Measurements from ENCODE around the gene AFF3.
A peak's percentile ranks its signal among the peaks of the same experiment; 100 is the strongest.

The AFF3 gene

DNA sequence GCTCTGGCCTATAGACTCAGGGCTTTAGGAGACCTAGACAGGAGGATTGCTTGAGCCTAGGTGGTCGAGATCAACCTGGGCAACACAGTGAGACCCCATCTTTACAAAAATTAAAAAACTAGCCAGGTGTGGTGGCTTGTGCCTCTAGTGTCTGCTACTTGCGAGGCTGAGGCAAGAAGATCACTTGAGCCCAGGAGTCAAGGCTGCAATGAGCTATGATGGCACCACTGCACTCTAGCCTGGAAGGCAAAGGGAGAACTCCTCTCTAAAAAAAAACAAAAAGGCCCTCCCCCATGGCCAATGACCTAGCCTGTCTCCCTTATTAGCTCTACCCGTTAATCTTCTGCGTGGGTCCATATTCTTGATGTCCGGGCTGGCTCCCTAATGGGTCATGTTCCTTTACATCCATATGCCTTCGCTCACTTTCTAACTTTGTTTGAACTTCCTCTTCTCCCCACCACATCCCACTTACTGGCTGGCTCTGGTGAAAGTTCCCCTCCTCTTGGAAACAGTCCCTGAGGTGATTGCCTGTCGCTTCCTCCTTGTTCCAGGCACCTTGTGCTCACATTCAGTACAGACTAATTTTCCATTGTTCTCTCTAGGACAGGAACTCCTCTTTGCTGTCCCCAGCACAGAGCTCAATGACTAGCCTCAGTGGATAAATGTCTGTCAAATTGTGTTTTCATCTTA lies 103.0 kb downstream of the AFF3 start:
- DNase-seq: no peak

DNA sequence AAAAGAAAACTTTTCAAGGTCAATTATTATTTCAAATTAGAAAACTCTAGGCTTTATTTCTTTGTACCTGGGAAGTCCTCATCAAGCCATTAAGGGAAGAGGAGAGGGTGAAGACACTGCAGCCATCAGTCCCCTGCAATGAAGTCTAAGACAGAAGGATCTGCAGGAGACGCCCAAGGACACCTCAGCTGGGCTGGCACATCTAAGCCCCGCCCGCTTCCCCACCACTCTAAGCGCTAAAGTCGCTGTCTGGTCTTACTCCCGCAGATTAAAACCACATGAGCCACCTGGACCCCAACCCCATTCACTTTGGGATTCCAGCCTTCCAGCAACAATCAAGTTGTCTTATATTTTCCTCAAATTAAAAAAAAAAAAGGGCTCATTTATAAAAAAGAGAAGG lies 104.4 kb downstream of the AFF3 start:
- DNase-seq: no peak

DNA sequence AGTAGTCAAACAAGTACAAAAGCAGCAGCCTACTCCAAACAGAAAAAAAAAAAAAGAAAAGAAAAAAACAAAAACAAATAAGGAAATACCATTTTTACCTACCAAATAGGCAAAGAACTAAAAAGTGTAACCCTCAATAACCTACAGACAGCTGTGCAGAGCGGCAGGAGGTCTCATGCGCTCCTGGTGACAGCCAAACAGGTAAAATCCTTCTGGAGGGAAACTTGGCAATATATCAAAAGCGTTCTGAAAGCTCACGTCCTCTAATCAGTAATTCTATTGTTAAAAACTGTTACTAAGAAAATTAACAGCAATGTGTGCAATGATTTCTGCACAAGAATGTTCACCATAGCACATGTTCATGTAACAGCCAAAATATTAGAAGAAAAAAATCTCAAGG lies 105.6 kb downstream of the AFF3 start:
- peak; percentile 60 for DNase-seq

DNA sequence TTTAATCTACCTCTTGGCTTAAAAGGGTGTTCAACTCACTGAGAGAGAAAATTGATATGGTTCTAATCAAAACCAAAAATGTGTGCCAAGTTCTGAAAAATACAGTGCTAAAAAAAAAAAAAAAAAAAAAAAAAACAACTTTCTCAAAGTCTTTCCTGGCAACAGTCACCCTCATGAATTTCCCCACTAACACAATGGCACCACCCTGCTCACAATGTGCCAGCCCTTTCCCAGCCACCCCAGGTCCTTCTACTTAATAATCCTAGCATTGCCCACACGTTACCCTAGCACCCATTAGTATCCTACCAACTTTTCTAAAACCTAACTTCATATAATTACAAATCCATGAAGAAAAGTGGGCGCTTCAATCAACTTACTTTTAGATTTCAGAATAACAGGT lies 106.4 kb downstream of the AFF3 start:
- DNase-seq: no peak

DNA sequence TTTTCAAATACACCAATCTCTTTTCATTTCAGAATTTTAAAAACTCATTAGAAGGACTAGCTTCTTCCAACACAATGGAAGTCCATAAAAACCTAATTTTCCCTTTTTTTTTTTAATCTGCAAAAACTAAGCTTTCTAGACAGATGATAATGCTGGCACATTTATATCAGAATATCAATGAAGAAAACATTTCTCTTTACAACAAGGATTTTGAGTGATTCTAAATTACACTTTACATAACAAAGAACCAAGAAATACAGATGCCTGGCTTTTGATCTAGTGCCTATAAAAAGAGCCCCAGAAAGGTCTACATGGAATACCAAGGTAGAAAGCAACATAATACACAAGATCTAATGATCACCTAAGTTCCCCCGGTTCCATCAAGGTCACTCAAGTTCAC lies 108.0 kb downstream of the AFF3 start:
- DNase-seq: no peak

DNA sequence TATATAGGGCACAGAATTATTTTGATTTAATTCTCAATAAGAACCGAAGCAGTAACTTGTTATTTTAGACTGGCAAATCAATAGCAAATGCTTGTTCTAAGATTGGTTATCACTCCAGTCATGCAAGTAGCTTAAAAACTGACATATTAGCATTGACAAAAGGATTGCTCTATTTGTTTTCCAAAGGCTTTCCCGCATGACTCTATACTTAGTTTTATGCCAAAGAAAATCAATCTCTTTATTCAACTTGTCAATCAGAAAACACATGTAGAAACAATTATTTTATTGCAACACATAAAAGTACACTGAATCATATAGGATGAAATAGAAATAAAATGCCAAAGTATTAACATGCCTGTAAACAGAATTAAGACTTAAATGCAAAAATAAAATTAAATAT lies 108.4 kb downstream of the AFF3 start:
- no peak for DNase-seq

DNA sequence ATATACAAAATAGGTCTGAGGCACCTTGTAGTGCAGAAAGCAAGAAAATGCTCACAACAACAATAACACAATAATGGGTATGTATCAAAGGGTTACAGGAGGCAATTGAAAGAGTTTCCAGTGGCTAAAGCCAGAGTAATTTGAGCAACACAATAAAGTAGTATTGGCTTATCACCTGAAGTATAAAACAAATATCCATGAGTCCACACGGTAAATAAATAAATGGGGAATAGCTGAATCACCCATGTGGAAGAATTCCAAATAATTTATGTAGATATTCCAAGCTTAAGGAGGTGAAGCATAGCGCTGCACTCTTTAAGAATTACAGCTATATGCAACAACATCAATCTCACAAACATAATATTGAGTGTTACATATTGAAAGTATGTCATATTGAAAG lies 110.8 kb downstream of the AFF3 start:
- no peak for DNase-seq

DNA sequence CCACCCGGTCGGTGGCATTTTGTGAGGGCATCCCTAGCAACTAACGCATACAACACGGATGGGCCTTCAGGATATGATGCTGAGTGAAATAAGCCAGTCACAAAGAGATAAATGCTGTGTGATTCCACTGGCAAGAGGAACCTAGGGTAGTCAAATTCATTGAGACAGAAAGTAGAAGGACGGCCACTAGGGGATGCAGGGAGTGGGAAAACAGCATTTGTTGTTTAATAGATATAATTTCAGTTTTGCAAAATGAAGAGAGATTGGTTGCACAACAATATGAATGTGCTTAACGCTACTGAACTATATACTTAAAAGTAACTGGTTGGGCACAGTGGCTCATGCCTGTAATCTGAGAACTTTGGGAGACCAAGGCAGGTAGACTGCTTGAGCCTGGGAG lies 112.9 kb downstream of the AFF3 start:
- DNase-seq: no peak

DNA sequence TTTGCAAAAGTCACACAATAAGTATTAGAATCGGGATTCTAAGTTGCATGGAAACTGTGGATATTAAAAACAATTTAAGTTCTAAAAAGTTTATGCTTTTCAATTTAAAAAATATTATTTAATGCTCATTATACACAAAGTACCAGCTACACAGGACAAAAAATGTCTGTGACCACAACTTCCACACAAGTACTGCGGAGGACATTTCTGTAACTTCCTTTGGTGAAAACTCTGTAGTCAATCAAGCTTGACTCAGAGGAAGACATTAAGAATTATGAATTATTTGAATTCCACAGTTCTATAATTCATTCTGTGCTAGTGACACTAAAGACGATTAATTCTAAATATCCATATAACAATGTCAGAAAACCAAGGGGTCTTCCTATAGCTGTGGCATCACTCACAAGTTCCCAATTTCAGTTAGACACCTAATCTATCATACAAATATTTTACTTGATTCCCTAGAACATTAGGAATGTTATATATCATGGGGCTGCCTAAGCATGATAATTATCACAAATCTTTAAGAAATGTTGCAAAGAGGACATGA lies 120.5 kb downstream of the AFF3 start:
- no peak for DNase-seq

DNA sequence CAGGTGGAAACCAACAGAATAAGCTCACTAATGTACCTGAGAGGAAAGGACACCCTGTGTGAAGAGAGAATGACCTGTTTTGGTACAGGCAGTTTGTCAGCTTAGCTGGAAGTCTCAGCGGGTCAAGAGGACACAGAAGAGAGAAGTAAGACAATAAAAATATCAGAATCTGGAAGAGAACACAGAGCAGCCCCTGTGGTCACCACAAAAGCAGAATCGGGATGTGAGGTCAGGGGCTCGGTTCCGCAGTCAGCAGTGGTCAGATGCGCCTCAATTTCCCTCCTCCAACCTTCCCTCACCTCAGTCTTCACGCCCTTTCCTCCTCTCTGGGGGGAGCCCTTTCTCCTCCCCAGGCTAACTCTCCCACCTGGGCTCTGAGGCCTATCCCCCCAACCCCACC lies 122.9 kb downstream of the AFF3 start:
- DNase-seq: no peak

DNA sequence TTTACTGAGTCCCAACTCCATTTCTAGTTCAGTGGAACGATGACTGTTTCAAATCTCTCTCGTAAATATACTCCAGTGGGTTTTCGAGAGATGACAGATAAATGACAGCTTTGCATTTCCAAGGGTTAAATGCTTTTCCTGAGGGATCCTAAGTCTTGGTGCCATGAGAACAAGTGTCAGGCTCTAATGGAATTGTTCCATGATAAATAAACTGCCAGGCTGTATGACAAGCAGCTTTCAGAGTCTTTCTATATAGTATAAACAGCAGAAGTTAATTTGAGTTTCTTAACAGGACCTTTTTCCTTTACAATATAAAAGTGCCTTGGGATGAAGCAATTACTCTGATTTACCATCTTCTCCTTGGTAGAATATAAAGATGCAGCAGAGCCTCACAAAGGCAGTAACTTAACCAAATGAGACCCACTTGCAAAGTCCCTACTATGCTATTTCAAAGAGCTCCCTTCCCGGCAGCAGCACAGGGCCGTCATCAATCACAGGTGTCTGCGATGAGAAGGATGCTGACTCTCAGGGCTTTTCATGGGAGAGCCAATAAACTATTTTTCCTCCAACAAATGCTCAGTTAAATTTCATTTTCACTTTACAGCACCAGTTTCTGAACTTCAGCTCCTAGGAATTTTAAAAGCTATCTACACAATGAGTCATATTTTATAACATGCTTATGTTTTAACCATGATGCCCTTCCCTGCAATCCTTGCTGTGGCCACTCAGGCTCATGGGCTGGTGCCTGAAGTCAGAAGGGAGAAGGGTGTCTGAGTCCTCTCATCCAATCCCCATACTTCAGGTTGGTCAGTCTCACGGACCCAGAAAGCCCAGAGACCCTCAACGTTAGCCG lies 123.8 kb downstream of the AFF3 start:
- no peak for DNase-seq

DNA sequence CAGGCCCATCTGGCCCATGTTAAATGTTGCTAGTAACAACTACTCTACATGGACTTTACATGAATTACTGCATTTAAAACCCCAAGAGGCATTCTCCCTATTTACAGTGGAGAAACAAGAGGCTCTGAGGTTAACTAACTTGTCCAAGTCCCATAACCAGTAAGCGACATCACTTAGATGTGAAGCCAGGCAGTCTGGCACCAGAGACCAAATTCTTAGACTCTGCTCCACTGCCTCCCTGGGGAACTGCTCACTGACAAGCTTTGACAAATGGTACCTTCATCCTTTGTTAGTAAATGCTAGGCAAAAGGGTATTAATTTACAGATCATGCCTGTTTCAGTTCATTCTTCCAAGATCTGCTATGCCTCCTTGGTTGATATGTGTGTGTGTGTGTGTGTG lies 124.8 kb downstream of the AFF3 start:
- DNase-seq: no peak

DNA sequence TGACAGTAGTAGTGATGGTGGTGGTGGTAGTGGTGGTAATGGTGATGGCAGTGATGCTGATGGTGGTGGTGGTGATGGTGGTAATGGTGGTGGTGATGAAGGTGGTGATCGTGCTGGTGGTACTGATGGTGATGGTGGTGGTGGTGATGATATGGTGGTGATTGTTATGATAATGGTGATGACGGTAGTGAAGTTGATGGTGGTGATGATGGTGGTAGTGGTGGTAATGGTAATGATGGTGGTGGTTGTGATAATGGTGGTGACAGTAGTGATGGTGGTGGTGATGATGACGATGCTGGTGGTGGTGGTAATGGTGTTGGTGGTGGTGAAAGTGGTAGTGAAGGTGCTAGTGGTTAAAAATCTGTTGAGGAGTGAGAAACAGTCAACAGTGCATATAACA lies 125.6 kb downstream of the AFF3 start:
- no peak for DNase-seq

DNA sequence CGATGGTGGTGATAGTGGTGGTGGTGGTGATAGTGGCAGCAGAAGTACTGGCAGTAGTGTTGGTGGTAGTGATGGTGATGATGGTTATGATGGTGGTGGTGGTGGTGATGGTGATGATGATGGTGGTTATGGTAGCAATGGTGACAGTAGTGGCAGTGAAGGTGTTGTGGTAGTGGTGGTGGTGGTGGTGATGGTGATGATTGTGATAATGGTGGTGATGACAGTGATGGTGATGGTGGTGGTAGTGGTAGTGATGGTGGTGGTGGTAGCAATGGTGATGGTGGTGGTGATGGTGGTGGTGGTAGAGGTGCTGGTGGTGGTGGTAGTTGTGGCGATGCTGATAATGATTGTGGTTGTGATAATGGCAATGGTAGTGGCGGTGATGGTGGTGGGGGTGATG lies 126.5 kb downstream of the AFF3 start:
- DNase-seq: no peak

DNA sequence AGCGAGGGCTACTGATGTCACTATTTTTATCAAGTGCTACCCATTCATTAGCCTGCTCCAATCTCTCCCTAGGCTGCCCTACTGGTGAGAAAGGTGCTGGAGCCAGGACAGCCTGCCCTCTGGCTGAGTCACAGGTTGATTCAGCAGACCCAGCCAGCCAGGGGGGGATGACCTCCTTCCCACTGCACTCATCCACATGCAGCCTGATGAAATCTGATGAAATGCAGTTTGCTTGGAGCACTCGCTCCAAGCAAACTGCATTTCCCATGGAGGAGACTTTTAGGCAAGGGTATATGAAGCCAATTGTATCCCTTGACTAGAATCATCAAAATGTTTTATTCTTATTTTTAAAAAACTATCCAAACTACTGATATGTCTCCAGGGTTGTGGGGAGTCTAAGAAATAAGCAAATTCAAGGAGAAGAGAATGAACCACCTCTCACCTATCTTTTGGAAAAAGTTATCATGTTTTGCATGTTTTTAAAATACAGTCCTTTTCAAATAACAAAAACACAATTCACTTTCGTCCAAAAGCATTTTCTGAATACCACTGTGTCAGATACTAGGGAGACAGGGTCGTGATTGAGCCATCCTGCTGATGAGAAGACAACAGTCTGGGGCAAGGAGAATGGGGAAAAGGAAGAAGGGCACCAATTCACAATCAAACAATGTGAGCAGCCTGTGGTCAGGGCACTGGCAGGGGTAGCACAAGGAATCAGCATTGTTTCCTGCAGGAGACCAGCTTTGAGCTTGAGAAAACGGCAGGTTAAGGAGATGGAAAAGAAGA lies 128.3 kb downstream of the AFF3 start:
- no peak for DNase-seq

DNA sequence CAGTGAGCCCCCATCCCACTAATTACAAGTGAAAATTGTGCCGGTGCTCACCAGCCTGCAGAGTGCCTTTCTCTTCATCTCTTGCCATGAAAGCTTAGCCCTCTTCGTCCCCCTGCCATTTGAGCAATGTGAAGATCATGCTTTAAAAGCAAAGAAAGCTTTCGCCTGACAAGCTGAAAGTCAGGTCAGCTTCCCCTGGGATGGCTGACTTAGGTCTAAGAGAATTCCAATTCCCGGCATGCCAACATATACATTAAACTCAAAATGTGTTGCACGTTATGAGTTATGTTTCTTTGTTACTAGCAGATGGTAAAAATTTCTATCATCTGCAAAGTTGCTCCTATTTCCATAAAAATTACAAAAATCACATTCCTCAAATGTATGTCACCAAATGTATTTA lies 129.8 kb downstream of the AFF3 start:
- DNase-seq: no peak

DNA sequence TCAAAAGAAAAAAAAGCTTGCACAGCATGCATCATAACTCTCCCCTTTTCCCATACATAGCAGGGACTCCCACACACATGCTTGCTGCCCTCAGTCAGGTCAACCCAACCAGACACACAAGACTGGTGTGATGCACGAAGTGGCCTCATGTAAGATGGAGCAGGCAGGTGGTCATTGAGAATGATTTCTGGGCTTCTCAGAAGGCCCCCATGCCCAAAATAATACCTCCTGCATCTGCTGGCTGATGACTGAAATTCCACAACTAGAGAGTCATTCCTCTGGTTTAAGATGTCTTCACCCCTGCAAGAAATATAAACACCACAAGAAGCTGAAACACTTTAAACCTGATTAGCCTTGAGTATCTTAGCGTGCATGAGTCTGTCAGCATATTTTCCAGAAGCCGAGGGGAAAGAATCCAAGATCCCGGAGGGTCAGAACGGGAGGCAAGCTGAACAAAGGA lies 131.1 kb downstream of the AFF3 start:
- DNase-seq: no peak

DNA sequence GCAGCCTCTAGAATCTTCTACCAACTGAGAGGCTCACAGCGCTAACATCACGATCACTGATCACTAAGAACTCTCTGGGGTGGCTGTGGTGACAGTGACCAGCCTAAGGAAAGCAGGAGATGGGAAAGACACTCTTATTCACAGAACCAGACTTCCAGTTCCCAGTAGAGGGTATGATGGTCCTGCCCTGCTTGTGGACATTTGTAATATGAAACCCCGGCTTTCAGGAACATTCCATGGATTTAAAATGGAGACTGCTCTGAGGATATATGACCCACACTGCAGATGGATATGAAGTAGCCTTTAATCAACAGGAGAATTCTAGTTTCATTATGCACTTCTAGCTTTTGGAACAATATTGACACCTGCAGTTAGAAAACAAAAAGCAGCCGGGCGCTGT lies 131.8 kb downstream of the AFF3 start:
- DNase-seq: no peak

DNA sequence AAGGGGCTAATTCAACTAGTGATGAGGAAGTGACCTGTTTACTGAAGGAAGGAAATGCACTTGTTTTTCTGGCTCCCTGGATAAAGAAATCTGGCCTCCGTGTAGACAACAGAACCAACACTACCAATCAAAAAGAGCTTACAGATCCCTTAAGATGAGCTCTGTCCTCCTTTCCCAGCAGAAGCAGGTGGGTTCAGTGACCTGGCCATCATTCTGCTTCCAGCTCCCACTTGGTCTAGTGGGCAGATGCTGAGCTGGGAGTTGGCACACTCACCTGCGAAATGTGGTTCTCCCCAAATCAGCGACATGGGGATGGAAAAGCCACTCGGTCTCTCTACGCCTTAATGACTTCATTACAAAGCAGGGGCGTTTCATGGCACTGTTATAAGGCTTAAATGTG lies 132.6 kb downstream of the AFF3 start:
- DNase-seq: no peak

DNA sequence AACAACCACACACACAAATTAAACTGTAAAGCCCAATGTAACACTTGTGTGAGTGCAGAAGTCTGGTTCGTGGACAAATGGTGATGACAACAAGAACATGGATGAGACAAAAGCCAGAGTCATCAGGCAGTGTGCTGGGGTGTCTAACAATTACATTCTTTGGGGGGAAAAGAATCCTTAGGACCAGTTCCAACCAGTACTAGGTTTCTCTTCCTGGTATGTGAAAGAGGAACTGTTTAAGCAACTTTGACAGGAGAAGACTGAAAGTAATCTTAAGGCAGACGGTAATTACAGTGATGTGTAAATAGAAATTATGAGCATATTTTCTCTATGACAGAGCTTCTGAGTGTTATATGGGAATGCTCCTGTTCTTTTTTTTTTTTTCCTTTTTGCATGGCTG lies 133.4 kb downstream of the AFF3 start:
- no peak for DNase-seq

DNA sequence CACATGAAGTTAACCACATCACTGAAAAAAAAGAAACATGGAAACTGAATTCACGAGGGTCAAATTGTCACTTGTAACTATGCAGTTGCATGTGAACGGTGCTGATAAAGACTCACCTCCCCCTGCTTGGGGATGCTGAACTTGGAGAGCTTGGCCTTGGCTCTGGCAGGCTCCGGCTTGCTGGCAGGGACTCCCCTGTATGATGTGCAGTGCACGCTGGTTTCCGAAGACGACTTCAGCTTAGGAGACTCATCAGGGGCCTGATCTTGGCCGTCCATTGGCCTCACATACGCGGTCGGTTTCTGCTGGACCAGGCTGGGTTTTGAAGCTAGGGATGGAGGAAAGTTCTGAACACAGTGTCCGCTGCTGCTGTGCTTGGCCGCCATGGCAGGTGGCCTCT lies 135.9 kb downstream of the AFF3 start:
- DNase-seq: no peak

DNA sequence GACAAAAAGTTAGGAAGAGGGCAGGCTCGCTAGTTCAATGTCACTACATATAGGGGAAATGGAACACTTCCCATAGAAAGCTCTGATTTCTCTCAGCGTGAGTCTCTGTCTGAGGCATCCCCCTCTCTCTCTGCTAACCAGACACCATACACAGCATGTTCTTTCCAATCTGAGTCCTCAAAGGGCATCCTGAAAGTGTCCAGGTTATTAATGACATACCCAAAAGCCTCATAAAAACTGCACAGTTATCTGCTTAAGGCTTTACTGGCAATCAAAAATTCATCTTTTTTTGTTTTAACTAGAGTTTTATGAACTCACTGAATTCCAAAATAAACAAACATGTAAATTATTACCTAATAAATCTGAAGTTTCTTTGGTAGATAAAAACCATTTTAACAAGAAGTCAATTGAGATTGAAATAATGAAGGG lies 137.4 kb downstream of the AFF3 start:
- DNase-seq: no peak

DNA sequence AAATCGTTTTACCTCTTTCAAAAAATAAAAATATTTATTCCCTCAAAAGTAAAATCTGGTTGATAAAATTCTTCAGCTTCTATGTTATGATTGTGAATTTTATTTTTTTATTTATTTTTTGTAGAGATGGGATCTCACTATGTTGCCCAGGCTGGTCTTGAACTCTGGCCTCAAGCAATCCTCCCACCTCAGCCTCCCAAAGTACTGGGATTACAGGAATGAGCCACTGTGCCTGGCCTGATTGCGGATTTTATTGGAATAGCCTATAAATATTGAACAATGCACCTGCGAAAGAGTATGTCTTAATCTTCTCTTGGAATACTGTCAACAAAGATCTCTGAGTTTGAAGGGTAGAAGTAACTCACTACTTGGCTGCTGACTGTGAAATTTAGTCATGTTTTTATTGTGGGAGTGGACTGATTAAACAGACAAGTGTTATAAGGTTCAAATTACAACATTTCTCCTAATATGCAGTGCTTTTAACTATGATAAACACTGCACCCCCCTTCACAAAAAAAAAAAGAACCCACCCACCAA lies 138.0 kb downstream of the AFF3 start:
- DNase-seq: no peak

Measured in NCI-H1105 treated with DMSO at 0.1 percent for 48 hours (cell line).